ENCODE results near the gene IHH.

IHH gene

GRCh38 chr2:219071131-219071816, 10.6 kb upstream of the IHH start:
- H3K4me3 ChIP-seq (ENCODE audit: low read depth, low read length), result no peak overlapping the region
- TF ChIP-seq CTCF (IDR thresholded peaks at IDR 0.05; ENCODE audit: insufficient read depth, low read length, missing control alignments), result no peak
- POLR2A ChIA-PET, result interaction anchor here (0.6 kb wide), 1 partner anchor 203 kb away, joined by 3 read pairs; no protein-coding TSS in a partner anchor
- CTCF ChIA-PET, result interaction anchor here (0.8 to 28.6 kb wide), 16 partner anchors 9 to 175 kb away, joined by 3 to 709 read pairs (median 14); partner anchors contain the start of genes IHH and NHEJ1
- no peak for DNase-seq (ENCODE audit: low read depth, low spot score)

DNA sequence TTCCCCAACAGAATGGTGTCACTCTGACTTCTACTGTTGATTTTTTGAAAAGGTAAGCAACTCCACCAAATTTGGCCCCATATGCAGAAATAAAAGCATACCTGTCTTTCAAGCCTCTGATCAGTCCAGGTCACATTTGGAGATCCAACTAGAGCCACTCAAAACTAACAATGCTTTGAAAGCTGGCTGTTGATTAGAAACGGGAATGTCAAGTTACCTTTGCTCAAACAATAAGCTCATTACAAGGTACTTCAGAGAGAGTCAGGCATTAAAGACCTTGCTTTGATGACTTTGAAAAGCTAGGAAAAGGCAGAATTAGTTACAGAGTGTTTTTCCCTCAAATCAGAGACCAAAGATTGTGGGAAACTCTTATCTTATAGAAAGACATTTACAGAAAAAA, 4.8 kb upstream of the IHH start:
- POLR2A ChIA-PET, result no interaction called here
- DNase-seq (ENCODE audit: low read depth, low spot score), result no peak
- CTCF ChIA-PET, result interaction anchor here (1.2 to 28.6 kb wide), 7 partner anchors 5 to 90 kb away, joined by 3 to 709 read pairs (median 191); partner anchors contain the start of genes IHH and NHEJ1

GRCh38 chr2:219062081-219062480, 1.4 kb upstream of the IHH start:
- CTCF ChIA-PET, result interaction anchor here (0.7 to 28.6 kb wide), 7 partner anchors 9 to 89 kb away, joined by 4 to 709 read pairs (median 9); partner anchors contain the start of gene NHEJ1
- no peak for DNase-seq (ENCODE audit: low read depth, low spot score)
- no peak overlapping the region for H3K4me3 ChIP-seq (ENCODE audit: low read depth, low read length)
- TF ChIP-seq CTCF (IDR thresholded peaks at IDR 0.05; ENCODE audit: insufficient read depth, low read length, missing control alignments), result no peak
- POLR2A ChIA-PET, result no interaction called here

More for the DNA sequence above, 4.8 kb upstream of the IHH start:
- no peak overlapping the region for H3K4me3 ChIP-seq (ENCODE audit: low read depth, low read length)
- TF ChIP-seq CTCF (IDR thresholded peaks at IDR 0.05; ENCODE audit: insufficient read depth, low read length, missing control alignments), result no peak

GRCh38 chr2:219059725-219060682, 717 bp downstream of the IHH start:
- no peak for DNase-seq (ENCODE audit: low read depth, low spot score)
- ChIA-PET CTCF (interaction anchor here (1.2 to 28.6 kb wide), 20 partner anchors 7 to 235 kb away, joined by 3 to 709 read pairs (median 6); partner anchors contain the start of genes CFAP65 and NHEJ1), POLR2A (no interaction called here)
- TF ChIP-seq CTCF (IDR thresholded peaks at IDR 0.05; ENCODE audit: insufficient read depth, low read length, missing control alignments), result no peak
- H3K4me3 ChIP-seq (ENCODE audit: low read depth, low read length), result no peak overlapping the region

GRCh38 chr2:219059375-219059724, 1.4 kb downstream of the IHH start:
- ChIA-PET POLR2A (no interaction called here), CTCF (interaction anchor here (1.2 to 28.6 kb wide), 17 partner anchors 9 to 240 kb away, joined by 3 to 709 read pairs (median 8); partner anchors contain the start of genes CFAP65 and NHEJ1)
- no peak for DNase-seq (ENCODE audit: low read depth, low spot score)
- no peak for TF ChIP-seq CTCF (IDR thresholded peaks at IDR 0.05; ENCODE audit: insufficient read depth, low read length, missing control alignments)
- H3K4me3 ChIP-seq (ENCODE audit: low read depth, low read length), result no peak overlapping the region
